Measurements from ENCODE around the gene CATSPERZ. TPM values are rescaled to one million over a fixed set of nuclear protein-coding genes. Genes with fewer than 3 reads are reported as not detected.

The CATSPERZ gene
- total and polyA plus RNA-seq, 8 donors = 0.18 to 11.3 (median 3.5) TPM; not detected in 4

GRCh38 chr11:64316672-64317324, 16.6 kb downstream of the CATSPERZ start:
- no peaks in the 10 kb centered on the region for H3K9me3 ChIP-seq
- peak overlapping the region; percentile 94 to 99 (median 97) for H3K27ac ChIP-seq
- intact Hi-C loops (cut with DNase I; ENCODE audit: low total_unique reads) = no loop called here
- peak; percentile 53 to 74 for DNase-seq
- 3 to 7% (median 3%) methylated on average over 15 to 32 of the region's 32 CpGs for WGBS, 5 donors
- H3K4me3 ChIP-seq = peak overlapping the region; percentile 69 to 81 (median 76)
- H3K36me3 ChIP-seq = peaks cover 28 to 54% (median 48%) of the 10 kb centered on the region in 4 donors
- no peaks in the 10 kb centered on the region for H3K27me3 ChIP-seq
- peaks cover 20 to 73% (median 55%) of the 10 kb centered on the region in 4 donors for H3K4me1 ChIP-seq
- TF ChIP-seq POLR2A (IDR thresholded peaks at IDR 0.05) (no peak), EP300 (IDR thresholded peaks at IDR 0.05) (no peak), CTCF (IDR thresholded peaks at IDR 0.05) (peak in 2 of 7 experiments; percentile 7 to 11), POLR2AphosphoS5 (IDR thresholded peaks at IDR 0.05) (no peak)

- Histone ChIP-seq H3K27me3 (no peaks in the 10 kb centered on the region), H3K27ac (peak within 1 kb of the TSS; percentile 94 to 99 (median 97)), H3K9me3 (no peaks in the 10 kb centered on the region), H3K4me1 (peaks cover 25 to 76% (median 60%) of the 10 kb centered on the region in 4 donors), H3K4me3 (peak within 1 kb of the TSS; percentile 69 to 81 (median 76)), H3K36me3 (peaks cover 31 to 58% (median 51%) of the 10 kb centered on the region in 4 donors)
- WGBS, 5 donors = 0% methylated on average over 19 to 43 of the region's 43 CpGs
- TF ChIP-seq POLR2AphosphoS5 (IDR thresholded peaks at IDR 0.05) = peak; percentile 90 to 97 (median 94)
- TF ChIP-seq POLR2A (IDR thresholded peaks at IDR 0.05) = peak in 1 of 4 donors; percentile 43
- TF ChIP-seq CTCF (IDR thresholded peaks at IDR 0.05) = no peak
- TF ChIP-seq EP300 (IDR thresholded peaks at IDR 0.05) = peak; percentile 19
- intact Hi-C loops (cut with DNase I; ENCODE audit: low total_unique reads) = no loop called here
- DNase-seq = peak; percentile 98 to 99
Observed at GRCh38 chr11:64317325-64317960, 17.3 kb downstream of the CATSPERZ start, which contains the start of gene TRMT112. Gene TRMT112 (minus strand): TSS chr11:64317559. CDS start chr11:64317526, 33 bp downstream.

DNA sequence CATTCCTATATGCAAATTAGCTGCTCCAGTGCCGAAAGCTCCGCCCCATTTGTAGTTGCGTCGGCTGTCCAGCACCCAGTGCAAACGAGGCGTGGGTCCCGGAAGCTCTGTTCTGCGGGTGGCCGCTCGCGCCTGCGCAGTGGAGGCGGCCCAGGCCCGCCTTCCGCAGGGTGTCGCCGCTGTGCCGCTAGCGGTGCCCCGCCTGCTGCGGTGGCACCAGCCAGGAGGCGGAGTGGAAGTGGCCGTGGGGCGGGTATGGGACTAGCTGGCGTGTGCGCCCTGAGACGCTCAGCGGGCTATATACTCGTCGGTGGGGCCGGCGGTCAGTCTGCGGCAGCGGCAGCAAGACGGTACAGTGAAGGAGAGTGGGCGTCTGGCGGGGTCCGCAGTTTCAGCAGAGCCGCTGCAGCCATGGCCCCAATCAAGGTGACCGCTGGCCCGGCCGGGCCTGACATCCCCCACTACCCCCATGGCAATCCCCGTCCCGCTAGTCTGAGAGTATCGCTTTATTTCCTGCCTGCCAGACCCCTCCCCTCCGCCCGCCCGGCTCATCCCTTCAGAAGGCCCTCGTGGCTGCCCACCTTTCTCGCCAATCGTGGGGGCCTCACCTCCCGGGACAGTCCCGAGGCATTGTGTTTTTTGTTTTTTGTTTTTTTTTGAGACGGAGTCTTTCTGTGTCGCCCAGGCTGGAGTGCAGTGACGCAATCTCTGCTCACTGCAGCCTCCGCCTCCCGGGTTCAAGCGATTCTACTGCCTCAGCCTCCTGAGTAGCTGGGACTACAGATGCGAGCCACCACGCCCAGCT, 18.0 kb downstream of the CATSPERZ start, which contains the start of gene PRDX5:
Gene PRDX5 (plus strand): TSS at position 161 of the 805 bp plus-strand sequence. CDS start 95 bp downstream, at position 256.
- WGBS, 5 donors = 0 to 1% (median 1%) methylated on average over 23 to 61 of the region's 61 CpGs
- H3K27me3 ChIP-seq = no peaks in the 10 kb centered on the region
- peaks cover 25 to 74% (median 60%) of the 10 kb centered on the region in 4 donors for H3K4me1 ChIP-seq
- peak; percentile 97 to 99 for DNase-seq
- intact Hi-C loops (cut with DNase I; ENCODE audit: low total_unique reads) = no loop called here
- TF ChIP-seq POLR2AphosphoS5 (IDR thresholded peaks at IDR 0.05) (peak; percentile 90 to 99 (median 97)), EP300 (IDR thresholded peaks at IDR 0.05) (no peak), POLR2A (IDR thresholded peaks at IDR 0.05) (peak in 2 of 4 donors; percentile 46 to 65), CTCF (IDR thresholded peaks at IDR 0.05) (peak in 3 of 7 experiments; percentile 28 to 77 (median 57))
- H3K27ac ChIP-seq = peak within 1 kb of the TSS; percentile 94 to 99 (median 97)
- peaks cover 37 to 61% (median 58%) of the 10 kb centered on the region in 4 donors for H3K36me3 ChIP-seq
- no peaks in the 10 kb centered on the region for H3K9me3 ChIP-seq
- H3K4me3 ChIP-seq = peak within 1 kb of the TSS; percentile 69 to 81 (median 76)
